Cerebellar cortex (tissue), 1 donor: ENCODE measurements around the gene NR2C1.

Experiments
- DNase-seq: peaks from one replicate; pipeline ENCODE4 v3.0.0-alpha.2; 2015; ENCODE audit warnings: low spot score

The NR2C1 gene

DNA sequence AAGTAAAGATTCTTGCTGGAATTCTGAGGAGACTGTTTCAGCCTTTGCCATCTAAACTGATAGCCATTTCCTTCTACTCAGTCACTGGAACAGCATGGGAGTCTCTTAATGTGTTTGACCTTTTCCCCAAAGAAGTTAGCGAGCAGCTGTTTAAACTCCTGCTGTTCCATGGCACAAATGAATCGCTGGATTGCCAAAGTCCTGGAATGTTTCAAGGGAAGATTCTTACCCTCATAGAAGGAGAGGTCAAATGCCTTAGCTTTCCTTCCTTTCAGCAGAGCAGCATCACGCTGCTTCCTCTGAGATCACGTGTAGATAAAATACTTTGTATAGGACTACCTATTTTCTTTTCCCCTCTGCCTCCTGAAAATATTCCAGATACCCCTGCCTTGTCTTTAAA, 10.5 kb upstream of the NR2C1 start:
- DNase-seq, result peak; percentile 90

DNA sequence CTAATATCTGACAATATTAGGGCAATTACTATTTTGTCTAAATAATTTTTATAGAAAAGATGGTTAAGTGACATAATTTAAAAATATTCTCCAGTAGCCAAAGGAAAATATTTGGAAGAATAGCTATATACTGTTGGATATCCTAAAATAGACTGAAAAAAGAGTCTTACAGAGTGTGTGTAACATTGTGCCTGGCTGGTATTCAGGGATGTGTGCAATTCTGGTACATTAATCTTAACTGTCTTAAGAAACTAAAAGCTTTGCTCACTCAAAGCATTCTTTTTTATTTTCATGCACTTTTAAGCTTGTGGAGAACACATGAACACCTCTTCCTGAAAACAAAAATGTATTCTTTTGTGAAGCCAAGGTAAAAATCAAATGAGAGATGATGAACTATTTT, 10.1 kb upstream of the NR2C1 start:
- no peak for DNase-seq

- no peak for DNase-seq
Measured at GRCh38 chr12:95077341-95077740, 3.9 kb upstream of the NR2C1 start.

GRCh38 chr12:95074766-95075165, 1.3 kb upstream of the NR2C1 start:
- no peak for DNase-seq

DNA sequence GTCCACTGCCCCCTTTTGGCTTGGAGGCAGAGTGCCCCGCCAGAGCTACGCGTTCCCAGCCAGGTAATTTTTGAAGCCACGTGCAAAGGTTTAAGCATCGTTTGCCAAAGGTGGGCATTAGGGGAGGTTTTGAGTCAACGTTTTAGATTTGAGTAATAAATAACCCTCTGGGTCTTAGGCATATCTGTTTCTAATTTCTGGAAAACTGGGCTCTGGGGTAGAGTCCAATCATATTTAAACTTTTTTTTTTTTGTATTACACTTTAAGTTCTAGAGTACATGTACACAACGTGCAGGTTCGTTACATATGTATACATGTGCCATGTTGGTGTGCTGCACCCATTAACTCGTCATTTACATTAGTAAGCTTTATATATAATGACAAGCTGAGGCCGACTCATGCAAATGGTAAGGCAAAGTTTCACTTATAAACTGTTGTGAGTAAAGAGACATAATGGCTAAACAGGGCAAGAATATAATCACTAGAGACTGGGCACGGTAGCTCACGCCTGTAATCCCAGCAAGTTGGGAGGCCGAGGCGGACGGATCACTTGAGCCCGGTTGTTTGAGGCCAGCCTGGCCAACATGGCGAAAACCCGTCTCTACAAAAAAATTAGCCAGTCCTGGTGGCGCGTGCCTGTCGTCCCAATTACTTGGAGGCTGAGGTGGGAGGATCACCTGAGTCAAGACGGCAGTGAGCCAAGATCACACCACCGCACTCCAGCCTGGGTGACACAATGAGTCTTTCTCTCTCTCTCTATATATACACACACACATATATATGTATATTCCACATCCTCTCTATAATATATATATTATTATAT, 491 bp upstream of the NR2C1 start:
- DNase-seq, result no peak

GRCh38 chr12:95070378-95070777, 3.0 kb downstream of the NR2C1 start:
- DNase-seq, result no peak

DNA sequence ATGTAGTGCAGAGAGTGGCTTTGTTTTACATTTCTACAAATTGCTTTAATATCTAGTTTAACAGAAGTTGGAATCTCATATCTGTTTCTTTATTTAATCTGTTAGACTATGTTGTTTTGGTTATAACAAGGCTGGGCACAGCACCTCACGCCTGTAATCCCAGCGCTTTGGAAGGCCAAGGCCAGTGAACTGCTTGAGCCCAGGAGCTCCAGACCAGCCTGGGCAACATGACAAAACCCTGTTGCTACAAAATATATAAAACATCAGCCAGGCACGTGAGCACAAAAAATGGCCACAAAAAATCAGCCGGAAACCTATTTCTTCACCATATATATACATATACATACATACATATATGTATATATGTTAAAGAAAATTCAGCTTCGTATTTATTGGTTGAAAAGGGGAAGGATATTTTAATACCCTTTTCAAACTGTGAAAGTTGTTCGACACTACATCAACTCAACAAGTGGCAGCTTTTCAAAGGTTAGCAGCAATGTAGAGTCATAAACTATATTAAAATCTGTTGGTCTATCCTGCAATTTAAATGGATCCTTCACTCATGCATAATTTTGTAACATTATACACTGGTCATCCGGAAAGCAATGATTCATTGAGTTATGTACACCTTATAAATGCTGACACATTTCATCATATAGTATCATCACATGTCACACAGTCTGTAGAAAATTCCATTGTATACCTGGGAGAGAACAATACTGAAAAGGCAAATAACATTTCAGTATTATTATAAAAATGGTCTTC, 7.1 kb downstream of the NR2C1 start:
- DNase-seq, result no peak

DNA sequence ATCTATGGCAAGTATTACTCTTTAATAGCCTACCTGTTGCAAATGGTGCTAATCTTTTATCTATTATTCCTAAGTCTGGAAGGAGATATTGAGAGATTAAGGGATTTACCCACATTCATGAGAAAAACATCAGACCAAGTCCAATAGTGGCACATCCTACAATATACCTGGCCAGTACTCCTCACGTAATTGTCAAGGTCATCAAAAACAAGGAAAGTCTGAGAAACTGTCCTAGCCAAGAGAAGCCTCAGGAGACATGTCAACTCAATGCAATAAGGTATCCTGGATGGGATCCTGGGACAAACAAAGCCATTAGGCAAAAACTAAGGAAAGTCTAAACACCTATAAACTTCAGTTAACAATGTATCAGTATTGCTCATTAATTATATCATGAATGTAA, 12.5 kb downstream of the NR2C1 start:
- DNase-seq, result no peak

- DNase-seq, result no peak
Measured at GRCh38 chr12:95059984-95060383, 13.4 kb downstream of the NR2C1 start.

GRCh38 chr12:95057424-95057823, 16.0 kb downstream of the NR2C1 start:
- DNase-seq, result no peak

DNA sequence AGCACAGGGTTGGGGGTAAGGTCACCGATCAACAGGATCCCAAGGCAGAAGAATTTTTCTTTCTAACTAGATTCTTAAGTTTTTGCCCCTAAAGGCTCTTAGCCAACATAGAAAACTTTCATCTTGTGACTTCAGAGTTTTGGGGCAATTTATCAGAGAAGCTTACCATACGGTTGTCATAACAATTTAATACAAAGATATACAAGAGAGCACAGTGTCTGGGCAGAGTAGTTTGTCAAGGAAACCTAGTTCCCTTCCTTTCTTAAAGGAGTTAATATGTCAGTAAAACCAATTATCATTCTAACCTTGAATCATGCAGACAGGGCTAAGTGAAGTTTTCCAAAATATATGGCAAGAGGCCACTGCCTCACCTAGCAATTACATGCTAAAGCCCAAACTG, 18.4 kb downstream of the NR2C1 start:
- DNase-seq, result no peak

DNA sequence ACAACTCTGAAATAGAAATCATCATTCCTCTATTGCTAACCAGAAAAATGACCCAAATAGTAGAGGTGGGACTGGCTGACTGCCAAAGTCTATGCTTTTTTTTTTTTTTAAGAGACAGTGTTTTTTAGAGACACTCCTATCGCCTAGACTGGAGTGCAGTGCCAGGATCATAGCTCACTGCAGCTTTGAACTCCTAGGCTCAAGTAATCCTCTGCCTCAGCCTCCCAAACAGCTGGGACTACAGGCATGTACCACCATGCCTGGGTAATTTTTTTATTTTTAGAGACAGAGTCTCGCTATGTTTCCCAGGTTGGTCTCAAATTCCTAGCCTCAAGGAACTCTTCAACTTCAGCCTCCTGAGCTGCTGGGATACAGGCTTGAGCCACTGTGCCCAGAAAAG, 19.2 kb downstream of the NR2C1 start:
- DNase-seq, result peak; percentile 30

DNA sequence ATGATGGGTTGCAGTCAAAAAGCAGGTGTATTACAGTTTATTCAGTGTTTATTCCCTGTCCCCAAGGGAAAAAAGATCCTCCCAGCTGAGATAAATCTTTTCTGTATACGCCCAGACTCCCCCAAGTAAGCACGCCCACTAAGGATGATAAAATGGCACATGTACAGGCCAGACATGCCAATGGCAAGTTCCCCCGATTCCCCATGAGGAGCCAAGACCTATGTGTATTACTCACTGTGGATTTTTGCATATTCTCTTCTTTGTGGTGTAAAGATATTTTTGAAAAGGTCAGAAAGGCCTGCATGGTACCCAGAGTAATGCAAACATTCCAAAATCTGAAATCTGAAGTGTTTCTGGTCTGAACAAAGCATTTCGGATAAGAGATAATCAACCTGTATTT, 22.2 kb downstream of the NR2C1 start:
- DNase-seq, result no peak

DNA sequence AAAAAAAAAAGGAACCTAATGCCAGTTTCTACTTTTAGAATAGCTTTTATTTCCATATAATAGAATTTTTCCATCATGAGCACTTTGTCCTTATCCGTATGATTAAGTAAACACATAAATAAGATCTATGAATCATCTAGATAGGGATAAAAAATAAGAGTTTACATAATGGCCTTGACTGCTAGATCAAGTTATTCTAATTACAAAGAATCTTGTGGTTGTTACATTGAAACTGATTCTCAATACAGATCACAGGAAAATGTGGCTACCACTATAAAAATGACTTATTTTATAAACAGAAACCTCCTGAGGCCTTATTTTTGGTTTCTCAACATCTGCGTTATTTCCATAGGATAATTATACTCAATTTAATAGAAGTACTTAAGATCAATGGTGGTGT, 35.5 kb downstream of the NR2C1 start:
- no peak for DNase-seq

DNA sequence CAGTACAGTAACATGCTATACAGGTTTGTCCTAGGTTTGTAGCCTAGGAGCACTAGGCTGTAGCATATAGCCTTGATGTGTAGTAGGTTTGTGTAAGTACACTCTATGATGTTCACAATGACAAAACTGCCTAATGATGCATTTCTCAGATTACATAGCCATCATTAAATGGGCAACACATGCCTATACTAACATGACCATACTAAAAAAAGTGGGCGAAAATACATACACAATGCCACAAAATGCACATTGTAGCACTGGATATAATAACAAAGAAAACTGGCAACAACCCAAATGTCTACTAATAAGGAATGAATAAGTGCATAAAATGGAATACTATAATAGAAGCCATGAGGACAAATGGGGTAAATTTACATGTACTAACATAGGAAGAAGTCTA, 38.7 kb downstream of the NR2C1 start:
- DNase-seq, result no peak

DNA sequence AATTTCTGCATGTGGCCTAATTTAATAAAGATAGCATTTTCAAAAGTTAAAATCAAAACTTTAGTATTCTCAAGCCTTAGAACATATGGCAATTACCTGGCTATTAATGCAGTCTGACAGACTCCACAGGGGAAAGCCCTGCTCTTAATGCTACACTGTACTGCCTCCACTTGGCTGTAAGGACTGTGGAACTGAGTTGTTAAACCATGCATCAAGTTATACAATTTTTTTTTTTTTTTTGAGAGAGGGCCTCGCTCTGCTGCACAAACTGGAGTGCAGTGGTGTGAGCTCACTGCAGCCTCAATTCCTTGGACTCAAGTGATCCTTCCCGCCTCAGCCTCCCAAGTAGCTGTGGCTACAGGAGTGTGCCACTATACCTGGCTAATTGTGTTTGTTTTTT, 50.9 kb downstream of the NR2C1 start:
- DNase-seq, result no peak

- no peak for DNase-seq
Measured at GRCh38 chr12:95017482-95017881, 55.9 kb downstream of the NR2C1 start.

DNA sequence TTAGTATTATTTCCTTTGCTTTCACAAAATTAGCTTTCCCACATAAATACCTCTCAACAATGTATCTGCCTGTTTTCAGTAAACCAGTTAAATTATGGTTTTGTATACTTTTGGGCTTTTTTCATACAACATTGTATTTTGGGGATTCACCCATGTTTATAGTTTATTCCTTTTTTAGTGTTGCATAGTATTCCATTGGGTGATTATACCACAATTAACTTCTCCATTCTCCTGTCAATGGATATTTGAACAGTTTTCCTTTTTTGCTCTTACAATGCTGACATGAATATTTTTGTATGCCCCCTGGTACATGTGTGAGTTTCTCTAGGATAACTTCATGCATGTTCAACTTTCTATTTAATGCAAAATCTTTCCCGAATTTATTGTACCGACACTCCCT, 57.3 kb downstream of the NR2C1 start:
- DNase-seq, result no peak

DNA sequence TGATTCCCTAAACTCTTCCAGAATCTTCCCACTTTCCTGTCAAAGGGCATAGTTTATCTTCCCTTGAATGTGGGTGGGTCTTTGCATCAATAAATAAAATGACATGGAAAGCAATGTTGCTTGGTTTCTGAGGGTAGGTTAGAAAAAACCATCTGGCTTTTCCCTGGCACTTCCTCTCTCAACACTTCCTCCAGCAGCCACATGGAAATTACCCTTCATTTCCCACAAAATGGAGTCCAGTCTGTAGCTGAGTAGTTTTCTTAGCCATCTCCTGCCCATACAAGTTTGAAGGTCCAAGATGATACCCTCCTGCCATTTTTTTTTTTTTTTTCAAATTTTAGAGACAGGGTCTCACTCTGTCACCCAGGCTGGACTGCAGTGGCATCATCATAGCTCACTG, 58.9 kb downstream of the NR2C1 start:
- DNase-seq, result no peak

- no peak for DNase-seq
Measured at GRCh38 chr12:95006206-95006605, 67.2 kb downstream of the NR2C1 start.

- no peak for DNase-seq
Measured at GRCh38 chr12:95004610-95005009, 68.8 kb downstream of the NR2C1 start.

GRCh38 chr12:95003921-95004272, 69.5 kb downstream of the NR2C1 start:
- DNase-seq, result no peak

- peak; percentile 97 for DNase-seq
Measured at GRCh38 chr12:95003213-95003920, 70.1 kb downstream of the NR2C1 start, which contains the start of gene NDUFA12. Gene NDUFA12 (minus strand): TSS chr12:95003697. CDS start chr12:95003680, 17 bp downstream.
